Measurements from ENCODE around the gene GHR.

DNA sequence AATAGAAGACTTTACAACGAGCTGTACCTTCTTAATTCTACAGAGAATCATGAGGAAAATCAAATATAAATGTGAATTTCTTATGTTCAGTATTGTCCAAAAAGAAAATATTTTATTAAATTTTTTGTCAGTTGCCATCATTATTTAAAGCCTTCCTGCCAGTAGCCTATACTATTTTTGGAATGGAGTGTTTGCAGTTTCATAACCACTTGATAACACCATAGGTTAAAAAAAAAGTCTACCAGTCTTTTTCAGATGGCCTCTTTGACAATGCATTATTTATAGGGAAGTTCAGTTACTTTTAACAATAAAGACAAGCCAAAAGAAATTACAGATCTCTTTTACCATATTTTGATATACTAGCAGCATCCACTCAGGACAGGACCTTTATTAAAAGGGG lies 253.1 kb downstream of the GHR start:
- TF ChIP-seq, protein P1, sequence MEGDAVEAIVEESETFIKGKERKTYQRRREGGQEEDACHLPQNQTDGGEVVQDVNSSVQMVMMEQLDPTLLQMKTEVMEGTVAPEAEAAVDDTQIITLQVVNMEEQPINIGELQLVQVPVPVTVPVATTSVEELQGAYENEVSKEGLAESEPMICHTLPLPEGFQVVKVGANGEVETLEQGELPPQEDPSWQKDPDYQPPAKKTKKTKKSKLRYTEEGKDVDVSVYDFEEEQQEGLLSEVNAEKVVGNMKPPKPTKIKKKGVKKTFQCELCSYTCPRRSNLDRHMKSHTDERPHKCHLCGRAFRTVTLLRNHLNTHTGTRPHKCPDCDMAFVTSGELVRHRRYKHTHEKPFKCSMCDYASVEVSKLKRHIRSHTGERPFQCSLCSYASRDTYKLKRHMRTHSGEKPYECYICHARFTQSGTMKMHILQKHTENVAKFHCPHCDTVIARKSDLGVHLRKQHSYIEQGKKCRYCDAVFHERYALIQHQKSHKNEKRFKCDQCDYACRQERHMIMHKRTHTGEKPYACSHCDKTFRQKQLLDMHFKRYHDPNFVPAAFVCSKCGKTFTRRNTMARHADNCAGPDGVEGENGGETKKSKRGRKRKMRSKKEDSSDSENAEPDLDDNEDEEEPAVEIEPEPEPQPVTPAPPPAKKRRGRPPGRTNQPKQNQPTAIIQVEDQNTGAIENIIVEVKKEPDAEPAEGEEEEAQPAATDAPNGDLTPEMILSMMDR (IDR thresholded peaks at IDR 0.05) = no peak
- no peak for TF ChIP-seq POLR2A (IDR thresholded peaks at IDR 0.05)
